Measurements from ENCODE around the gene ACOX3.
"Not testable (repeated sequence)": the region's sequence is repeated elsewhere in the genome, so short reads cannot be mapped to it uniquely, and the experiment has no call there.

- TF ChIP-seq SMC3 (IDR thresholded peaks at IDR 0.05; ENCODE audit: low read depth, low read length); CTCF (IDR thresholded peaks at IDR 0.05); MXI1 (IDR thresholded peaks at IDR 0.05; ENCODE audit: low read depth, low read length): not testable (repeated sequence)
Measured at GRCh38 chr4:8386131-8386530, 54.4 kb downstream of the ACOX3 start.
